PFSK-1 (cell line): ENCODE results near the gene DEGS2.

Experiments used
- FOXP2 ChIP-seq: optimal IDR thresholded peaks from 2 replicates; pipeline ENCODE3; 2011; ENCODE audit warnings: borderline replicate concordance, control low read depth, inconsistent platforms; ENCODE audit not compliant: insufficient read depth; ENCODE audit errors: extremely low read length, extremely low read depth
- POLR2AphosphoS5 ChIP-seq: IDR thresholded peaks from 2 replicates; pipeline ENCODE4 v1.6.1; 2012; ENCODE audit warnings: low read depth, mild to moderate bottlenecking, control low read depth, low read length, moderate library complexity
- REST ChIP-seq, 2 experiments: IDR thresholded peaks; 2 replicates each; pipeline versions ENCODE4 v1.6.1 to v1.8.0; 2011 to 2012; ENCODE audit warnings: low read depth in 2 of 2, low read length in 2 of 2, control low read depth in 1 of 2, inconsistent platforms in 1 of 2, mild to moderate bottlenecking in 1 of 2, moderate library complexity in 1 of 2; ENCODE audit not compliant: insufficient read depth in 1 of 2
- SIN3A ChIP-seq: IDR thresholded peaks from 2 replicates; pipeline ENCODE4 v1.6.1; 2012; ENCODE audit warnings: mild to moderate bottlenecking, low read length, moderate library complexity, borderline replicate concordance; ENCODE audit not compliant: insufficient read depth
- TAF1 ChIP-seq: IDR thresholded peaks from 2 replicates; pipeline ENCODE4 v1.6.1; 2012; ENCODE audit warnings: low read length, control low read depth, borderline replicate concordance; ENCODE audit not compliant: insufficient read depth

The DEGS2 gene

GRCh38 chr14:100114109-100114765 is 45.2 kb downstream of the DEGS2 start:
- no peak for TF ChIP-seq SIN3A
- no peak for TF ChIP-seq FOXP2
- TF ChIP-seq TAF1: no peak
- TF ChIP-seq REST (IDR thresholded peaks at IDR 0.05; ENCODE audit: insufficient read depth in 1 of 2, low read depth in 2 of 2, low read length in 2 of 2): no peak
- no peak for TF ChIP-seq POLR2AphosphoS5

- no peak for TF ChIP-seq SIN3A
- TF ChIP-seq POLR2AphosphoS5: no peak
- no peak for TF ChIP-seq FOXP2
- TF ChIP-seq TAF1: no peak
- TF ChIP-seq REST (IDR thresholded peaks at IDR 0.05; ENCODE audit: insufficient read depth in 1 of 2, low read depth in 2 of 2, low read length in 2 of 2): no peak
Observed at GRCh38 chr14:100111931-100112704, 47.3 kb downstream of the DEGS2 start.

- no peak for TF ChIP-seq POLR2AphosphoS5
- no peak for TF ChIP-seq SIN3A
- TF ChIP-seq FOXP2: no peak
- TF ChIP-seq TAF1: no peak
- no peak for TF ChIP-seq REST (IDR thresholded peaks at IDR 0.05; ENCODE audit: insufficient read depth in 1 of 2, low read depth in 2 of 2, low read length in 2 of 2)
Observed at GRCh38 chr14:100110816-100111215, 48.6 kb downstream of the DEGS2 start.

- TF ChIP-seq REST (IDR thresholded peaks at IDR 0.05; ENCODE audit: insufficient read depth in 1 of 2, low read depth in 2 of 2, low read length in 2 of 2): no peak
- TF ChIP-seq SIN3A: no peak
- TF ChIP-seq POLR2AphosphoS5: no peak
- no peak for TF ChIP-seq FOXP2
- no peak for TF ChIP-seq TAF1
Observed at GRCh38 chr14:100109594-100109955, 49.9 kb downstream of the DEGS2 start.
